ENCODE results near the gene CFAP251.

The CFAP251 gene

DNA sequence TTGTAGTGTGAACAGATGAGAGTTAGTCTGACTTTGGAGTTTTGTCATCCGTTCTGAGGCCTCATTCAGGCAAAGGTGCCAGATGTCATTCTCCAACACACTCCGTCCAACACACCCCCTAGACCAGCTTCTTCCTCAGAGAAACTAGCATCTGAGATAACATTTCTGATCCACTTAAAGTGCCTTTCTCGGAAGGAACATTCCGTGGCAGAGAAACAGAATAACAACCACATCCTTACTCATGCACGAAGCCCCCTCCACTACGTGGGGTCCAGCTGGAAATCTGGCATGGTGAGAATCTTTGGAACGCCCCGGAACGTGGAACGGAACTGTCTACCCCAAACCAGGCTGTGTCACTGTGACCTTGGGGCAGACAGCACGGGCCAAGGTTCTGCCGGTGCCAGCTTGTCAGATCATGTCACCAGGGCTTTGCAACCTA, 86.3 kb downstream of the CFAP251 start:
- H3K4me3 ChIP-seq (ENCODE audit: low read depth, low read length), result no peak overlapping the region
- DNase-seq (ENCODE audit: low read depth), result no peak
- TF ChIP-seq, protein P1, sequence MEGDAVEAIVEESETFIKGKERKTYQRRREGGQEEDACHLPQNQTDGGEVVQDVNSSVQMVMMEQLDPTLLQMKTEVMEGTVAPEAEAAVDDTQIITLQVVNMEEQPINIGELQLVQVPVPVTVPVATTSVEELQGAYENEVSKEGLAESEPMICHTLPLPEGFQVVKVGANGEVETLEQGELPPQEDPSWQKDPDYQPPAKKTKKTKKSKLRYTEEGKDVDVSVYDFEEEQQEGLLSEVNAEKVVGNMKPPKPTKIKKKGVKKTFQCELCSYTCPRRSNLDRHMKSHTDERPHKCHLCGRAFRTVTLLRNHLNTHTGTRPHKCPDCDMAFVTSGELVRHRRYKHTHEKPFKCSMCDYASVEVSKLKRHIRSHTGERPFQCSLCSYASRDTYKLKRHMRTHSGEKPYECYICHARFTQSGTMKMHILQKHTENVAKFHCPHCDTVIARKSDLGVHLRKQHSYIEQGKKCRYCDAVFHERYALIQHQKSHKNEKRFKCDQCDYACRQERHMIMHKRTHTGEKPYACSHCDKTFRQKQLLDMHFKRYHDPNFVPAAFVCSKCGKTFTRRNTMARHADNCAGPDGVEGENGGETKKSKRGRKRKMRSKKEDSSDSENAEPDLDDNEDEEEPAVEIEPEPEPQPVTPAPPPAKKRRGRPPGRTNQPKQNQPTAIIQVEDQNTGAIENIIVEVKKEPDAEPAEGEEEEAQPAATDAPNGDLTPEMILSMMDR (IDR thresholded peaks at IDR 0.05; ENCODE audit: insufficient read depth, low read depth, low read length, missing control alignments), result no peak

DNA sequence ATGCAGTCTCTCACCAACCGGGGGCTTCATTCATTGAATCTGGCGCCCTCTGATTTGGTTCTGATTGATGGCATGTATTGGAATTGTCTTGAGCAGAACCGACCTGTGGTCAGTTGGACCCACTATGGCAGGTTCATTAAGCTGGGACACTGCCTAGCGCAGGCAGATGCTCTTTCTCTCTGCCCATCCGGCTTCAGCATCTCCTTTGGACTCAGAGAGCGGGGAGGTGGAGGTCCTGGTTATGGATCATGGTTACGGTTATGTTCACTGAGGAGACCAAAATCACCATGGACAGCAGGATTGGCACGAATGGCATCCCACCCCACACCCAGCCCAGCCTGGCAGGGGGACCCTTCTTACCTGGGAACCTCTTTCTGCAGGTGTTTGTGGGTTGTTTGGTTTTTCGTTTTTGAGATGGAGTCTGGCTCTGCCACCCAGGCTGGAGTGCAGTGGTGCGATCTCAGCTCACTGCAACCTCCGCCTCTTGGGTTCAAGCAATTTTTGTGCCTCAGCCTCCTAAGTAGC, 86.9 kb downstream of the CFAP251 start:
- no peak overlapping the region for H3K4me3 ChIP-seq (ENCODE audit: low read depth, low read length)
- TF ChIP-seq, protein P1 (IDR thresholded peaks at IDR 0.05; ENCODE audit: insufficient read depth, low read depth, low read length, missing control alignments), result no peak
- no peak for DNase-seq (ENCODE audit: low read depth)

GRCh38 chr12:122006186-122006926, 88.0 kb downstream of the CFAP251 start:
- TF ChIP-seq, protein P1 (IDR thresholded peaks at IDR 0.05; ENCODE audit: insufficient read depth, low read depth, low read length, missing control alignments), result no peak
- no peak for DNase-seq (ENCODE audit: low read depth)
- H3K4me3 ChIP-seq (ENCODE audit: low read depth, low read length), result no peak overlapping the region

- TF ChIP-seq, protein P1 (IDR thresholded peaks at IDR 0.05; ENCODE audit: insufficient read depth, low read depth, low read length, missing control alignments), result no peak
- no peak for DNase-seq (ENCODE audit: low read depth)
- H3K4me3 ChIP-seq (ENCODE audit: low read depth, low read length), result no peak overlapping the region
Observed at GRCh38 chr12:122009741-122010140, 91.3 kb downstream of the CFAP251 start.

GRCh38 chr12:122012184-122012583, 93.8 kb downstream of the CFAP251 start:
- TF ChIP-seq, protein P1 (IDR thresholded peaks at IDR 0.05; ENCODE audit: insufficient read depth, low read depth, low read length, missing control alignments), result no peak
- no peak for DNase-seq (ENCODE audit: low read depth)
- no peak overlapping the region for H3K4me3 ChIP-seq (ENCODE audit: low read depth, low read length)

GRCh38 chr12:122013136-122013535, 94.7 kb downstream of the CFAP251 start:
- H3K4me3 ChIP-seq (ENCODE audit: low read depth, low read length), result no peak overlapping the region
- no peak for DNase-seq (ENCODE audit: low read depth)
- TF ChIP-seq, protein P1 (IDR thresholded peaks at IDR 0.05; ENCODE audit: insufficient read depth, low read depth, low read length, missing control alignments), result no peak
